ENCODE results near the gene ARHGEF37.
"Not testable (repeated sequence)": the region's sequence is repeated elsewhere in the genome, so short reads cannot be mapped to it uniquely, and the experiment has no call there.

DNA sequence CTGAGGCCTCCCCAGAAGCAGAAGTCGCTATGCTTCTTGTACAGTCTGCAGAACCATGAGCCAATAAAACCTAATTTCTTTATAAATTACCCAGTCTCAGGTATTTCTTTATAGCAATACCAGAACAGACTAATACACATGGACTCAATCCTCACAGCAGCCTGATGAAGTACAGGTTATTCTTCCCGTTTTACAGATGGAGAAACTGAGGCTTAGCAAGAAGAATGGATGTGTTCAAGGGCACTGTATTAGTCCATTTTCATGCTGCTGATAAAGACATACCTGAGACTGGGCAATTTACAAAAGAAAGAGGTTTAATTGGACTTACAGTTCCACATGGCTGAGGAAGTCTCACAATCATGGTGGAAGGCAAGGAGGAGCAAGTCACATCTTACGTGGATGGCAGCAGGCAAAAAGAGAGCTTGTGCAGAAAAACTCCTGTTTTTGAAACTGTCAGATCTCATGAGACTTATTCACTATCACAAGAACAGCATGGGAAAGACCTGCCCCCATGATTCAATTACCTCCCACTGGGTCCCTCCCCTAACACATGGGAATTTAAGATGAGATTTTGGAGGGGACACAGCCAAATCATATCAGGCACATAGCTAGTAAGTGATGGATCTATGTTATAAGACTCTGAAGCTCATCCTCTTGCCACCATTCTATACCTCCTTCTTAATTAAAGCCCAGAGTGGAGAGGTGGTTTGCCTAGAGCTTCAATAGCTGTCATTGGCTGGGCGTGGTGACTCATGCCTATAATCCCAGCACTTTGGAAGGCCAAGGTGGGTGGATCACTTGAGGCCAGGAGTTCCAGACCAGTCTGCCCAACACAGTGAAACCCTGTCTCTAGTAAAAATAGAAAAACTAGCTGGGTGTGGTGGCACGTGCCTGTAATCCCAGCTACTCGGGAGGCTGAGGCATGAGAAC is 67.4 kb downstream of the ARHGEF37 start:
- TF ChIP-seq, protein P1, sequence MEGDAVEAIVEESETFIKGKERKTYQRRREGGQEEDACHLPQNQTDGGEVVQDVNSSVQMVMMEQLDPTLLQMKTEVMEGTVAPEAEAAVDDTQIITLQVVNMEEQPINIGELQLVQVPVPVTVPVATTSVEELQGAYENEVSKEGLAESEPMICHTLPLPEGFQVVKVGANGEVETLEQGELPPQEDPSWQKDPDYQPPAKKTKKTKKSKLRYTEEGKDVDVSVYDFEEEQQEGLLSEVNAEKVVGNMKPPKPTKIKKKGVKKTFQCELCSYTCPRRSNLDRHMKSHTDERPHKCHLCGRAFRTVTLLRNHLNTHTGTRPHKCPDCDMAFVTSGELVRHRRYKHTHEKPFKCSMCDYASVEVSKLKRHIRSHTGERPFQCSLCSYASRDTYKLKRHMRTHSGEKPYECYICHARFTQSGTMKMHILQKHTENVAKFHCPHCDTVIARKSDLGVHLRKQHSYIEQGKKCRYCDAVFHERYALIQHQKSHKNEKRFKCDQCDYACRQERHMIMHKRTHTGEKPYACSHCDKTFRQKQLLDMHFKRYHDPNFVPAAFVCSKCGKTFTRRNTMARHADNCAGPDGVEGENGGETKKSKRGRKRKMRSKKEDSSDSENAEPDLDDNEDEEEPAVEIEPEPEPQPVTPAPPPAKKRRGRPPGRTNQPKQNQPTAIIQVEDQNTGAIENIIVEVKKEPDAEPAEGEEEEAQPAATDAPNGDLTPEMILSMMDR (conservative IDR thresholded peaks at IDR 0.05; ENCODE audit: low read length), result not testable (repeated sequence)
- not testable (repeated sequence) for TF ChIP-seq EZH2phosphoT487 (IDR thresholded peaks at IDR 0.05; ENCODE audit: borderline replicate concordance, low read depth, low read length)

Data from OCI-LY7 (cell line).